Measurements from ENCODE around the gene MCL1.

DNA sequence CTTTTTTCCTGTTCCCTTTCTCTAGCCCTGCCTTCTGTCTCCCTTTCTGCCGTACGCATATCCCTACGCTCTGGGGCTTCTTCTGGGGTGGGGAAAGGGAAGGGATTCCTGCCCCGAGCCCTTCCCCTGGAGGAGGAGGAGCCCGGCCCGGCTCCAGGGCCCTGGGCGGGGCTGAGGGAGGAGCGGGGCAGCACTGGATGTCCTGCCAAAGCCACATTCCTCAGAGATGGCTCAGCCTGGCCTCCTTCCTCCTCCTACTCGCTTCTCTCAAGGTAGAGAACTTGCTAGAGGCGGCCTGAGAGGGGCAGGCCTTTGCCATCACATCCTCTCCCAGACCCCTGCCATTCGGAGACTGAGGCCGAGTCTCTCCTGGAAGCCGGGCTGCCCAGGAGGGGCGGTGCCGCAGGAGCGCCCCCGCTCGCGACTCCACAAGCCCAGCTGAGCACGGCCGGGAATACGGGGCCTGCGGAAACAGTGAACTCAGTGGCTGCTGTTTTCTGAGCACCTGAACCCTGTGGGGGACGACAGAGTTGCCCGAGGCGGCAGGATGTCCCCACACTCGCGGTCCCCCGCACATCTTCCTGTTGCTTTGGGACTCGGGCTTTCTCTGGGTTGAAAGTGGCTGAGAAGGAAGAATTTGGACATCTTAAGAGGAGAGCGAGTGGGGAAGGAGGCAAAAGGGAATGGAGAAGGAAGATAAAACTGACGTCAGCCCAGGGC lies 18.0 kb downstream of the MCL1 start:
- TF ChIP-seq, protein P1, sequence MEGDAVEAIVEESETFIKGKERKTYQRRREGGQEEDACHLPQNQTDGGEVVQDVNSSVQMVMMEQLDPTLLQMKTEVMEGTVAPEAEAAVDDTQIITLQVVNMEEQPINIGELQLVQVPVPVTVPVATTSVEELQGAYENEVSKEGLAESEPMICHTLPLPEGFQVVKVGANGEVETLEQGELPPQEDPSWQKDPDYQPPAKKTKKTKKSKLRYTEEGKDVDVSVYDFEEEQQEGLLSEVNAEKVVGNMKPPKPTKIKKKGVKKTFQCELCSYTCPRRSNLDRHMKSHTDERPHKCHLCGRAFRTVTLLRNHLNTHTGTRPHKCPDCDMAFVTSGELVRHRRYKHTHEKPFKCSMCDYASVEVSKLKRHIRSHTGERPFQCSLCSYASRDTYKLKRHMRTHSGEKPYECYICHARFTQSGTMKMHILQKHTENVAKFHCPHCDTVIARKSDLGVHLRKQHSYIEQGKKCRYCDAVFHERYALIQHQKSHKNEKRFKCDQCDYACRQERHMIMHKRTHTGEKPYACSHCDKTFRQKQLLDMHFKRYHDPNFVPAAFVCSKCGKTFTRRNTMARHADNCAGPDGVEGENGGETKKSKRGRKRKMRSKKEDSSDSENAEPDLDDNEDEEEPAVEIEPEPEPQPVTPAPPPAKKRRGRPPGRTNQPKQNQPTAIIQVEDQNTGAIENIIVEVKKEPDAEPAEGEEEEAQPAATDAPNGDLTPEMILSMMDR (IDR thresholded peaks at IDR 0.05; ENCODE audit: insufficient read depth, low read length, poor library complexity, severe bottlenecking): no peak
- no peak for TF ChIP-seq EZH2phosphoT487 (conservative IDR thresholded peaks at IDR 0.05; ENCODE audit: low read length)

Measured in SU-DHL-6 (cell line).